Endothelial cell (in vitro differentiated cells): ENCODE data around the gene REXO5. TPM values are rescaled to one million over a fixed set of nuclear protein-coding genes. Genes with fewer than 3 reads are reported as not detected.

ENCODE experiments used
- DNase-seq: peaks from one replicate; pipeline ENCODE4 v3.0.0; 2021; ENCODE audit warnings: low spot score
- H3K27ac Mint-ChIP-seq: one replicate; pipeline ENCODE4 v1.8.0; 2021; ENCODE audit warnings: mixed read lengths, inconsistent platforms; ENCODE audit not compliant: unreplicated experiment
- H3K27me3 Mint-ChIP-seq: one replicate; pipeline ENCODE4 v1.8.0; 2021; ENCODE audit warnings: mild to moderate bottlenecking, moderate library complexity, mixed read lengths, inconsistent platforms; ENCODE audit not compliant: unreplicated experiment
- H3K36me3 Mint-ChIP-seq: one replicate; pipeline ENCODE4 v1.8.0; 2021; ENCODE audit warnings: mild to moderate bottlenecking, low read depth, mixed read lengths, inconsistent platforms; ENCODE audit not compliant: unreplicated experiment
- H3K4me1 Mint-ChIP-seq: one replicate; pipeline ENCODE4 v1.8.0; 2021; ENCODE audit warnings: mild to moderate bottlenecking, mixed read lengths, inconsistent platforms; ENCODE audit not compliant: unreplicated experiment
- H3K4me3 Mint-ChIP-seq: one replicate; pipeline ENCODE4 v1.8.0; 2021; ENCODE audit warnings: mild to moderate bottlenecking, mixed read lengths, inconsistent platforms; ENCODE audit not compliant: unreplicated experiment
- H3K9me3 Mint-ChIP-seq: one replicate; pipeline ENCODE4 v1.8.0; 2021; ENCODE audit warnings: mixed read lengths, inconsistent platforms; ENCODE audit not compliant: unreplicated experiment
- CTCF ChIP-seq: fragments of 200-600 bp; sonication (generic); IDR thresholded peaks from one replicate; pipeline ENCODE4 v1.5.0; 2021; ENCODE audit warnings: antibody characterized with exemption; ENCODE audit not compliant: unreplicated experiment
- total RNA-seq: library from RNA; stranded (reverse); fragmentation: NEBNext Ultra II Directional; extraction: Animal tissue kit (Norgen Biotek cat#: 25700); gene quantifications from one replicate; pipeline ENCODE4 v1.2.1, GENCODE V29; 2021; ENCODE audit not compliant: unreplicated experiment

Gene REXO5
- total RNA-seq, 1 donor from 2014 or later: 2.4 TPM

DNA sequence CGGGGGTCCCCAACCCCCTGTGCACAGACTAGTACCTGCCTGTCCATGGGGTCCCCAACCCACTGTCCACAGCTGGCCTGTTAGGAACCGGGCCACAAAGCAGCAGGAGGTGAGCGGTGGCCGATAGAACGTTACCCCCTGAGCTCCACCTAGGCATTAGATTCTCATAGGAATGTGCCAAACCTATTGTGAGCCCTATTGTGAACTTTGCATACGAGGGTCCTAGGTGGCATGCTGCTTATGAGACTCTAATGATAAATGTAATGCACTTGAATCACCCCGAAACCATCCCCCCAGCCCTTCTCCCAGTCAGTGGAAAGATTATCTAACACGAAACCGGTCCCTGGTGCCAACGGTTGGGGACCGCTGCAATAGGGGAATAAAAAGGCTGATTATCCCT, 1.5 kb downstream of the REXO5 start:
- no peaks in the 10 kb centered on the region for H3K36me3 Mint-ChIP-seq
- DNase-seq: no peak
- H3K27me3 Mint-ChIP-seq: peaks cover 8% of the 10 kb centered on the region
- no peak for TF ChIP-seq CTCF
- peak overlapping the region; percentile 97 for H3K4me3 Mint-ChIP-seq
- no peak overlapping the region for H3K27ac Mint-ChIP-seq
- H3K9me3 Mint-ChIP-seq: no peaks in the 10 kb centered on the region
- H3K4me1 Mint-ChIP-seq: peaks cover 10% of the 10 kb centered on the region

DNA sequence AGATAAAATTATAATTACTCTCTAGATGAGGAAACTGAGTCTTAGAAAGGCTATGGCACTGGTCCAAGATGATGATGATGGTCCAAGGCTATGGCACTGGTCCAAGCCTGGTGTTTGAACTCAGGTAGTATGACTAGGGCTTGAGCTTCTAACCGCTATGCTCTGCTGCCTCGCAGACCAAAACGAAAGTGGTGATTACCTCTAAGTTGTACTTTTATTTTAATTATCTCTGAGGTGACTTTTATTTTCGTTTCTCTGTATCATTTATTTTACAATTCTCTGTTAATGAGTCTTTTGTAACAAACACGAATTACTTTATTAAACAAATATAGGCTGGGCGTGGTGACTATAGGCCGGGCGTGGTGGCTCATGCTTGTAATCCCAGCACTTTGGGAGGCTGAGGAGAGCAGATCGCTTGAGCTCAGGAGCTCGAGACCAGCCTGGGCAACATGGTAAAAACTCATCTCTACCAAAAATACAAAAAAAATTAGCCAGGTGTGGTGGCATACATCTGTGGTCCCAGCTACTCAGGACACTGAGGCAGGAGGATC, 5.6 kb downstream of the REXO5 start:
- Mint-ChIP-seq H3K4me3 (no peak overlapping the region), H3K4me1 (peaks cover 2% of the 10 kb centered on the region), H3K36me3 (no peaks in the 10 kb centered on the region), H3K9me3 (no peaks in the 10 kb centered on the region), H3K27ac (no peak overlapping the region), H3K27me3 (peaks cover 3% of the 10 kb centered on the region)
- no peak for DNase-seq
- TF ChIP-seq CTCF: no peak

DNA sequence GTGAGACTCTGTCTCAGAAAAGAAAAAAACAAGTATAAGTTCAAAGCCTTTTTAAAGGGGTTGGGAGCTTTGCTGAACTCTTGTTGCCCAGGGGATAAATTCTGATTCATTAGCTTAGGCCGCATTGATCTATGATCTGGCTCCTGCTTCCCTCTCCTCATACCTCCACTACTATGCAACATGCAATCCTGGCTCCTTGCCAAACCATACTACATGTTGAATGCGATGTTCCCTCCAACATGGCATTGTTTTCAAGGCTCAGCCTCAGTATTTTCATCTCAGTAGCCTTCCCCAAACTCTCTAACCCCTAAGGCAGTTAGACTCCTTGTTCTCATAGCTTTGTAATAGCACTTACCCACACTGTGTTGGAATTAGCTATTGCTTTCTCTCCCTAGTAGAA, 6.2 kb downstream of the REXO5 start:
- H3K27me3 Mint-ChIP-seq: peaks cover 3% of the 10 kb centered on the region
- no peaks in the 10 kb centered on the region for H3K36me3 Mint-ChIP-seq
- DNase-seq: no peak
- no peak overlapping the region for H3K4me3 Mint-ChIP-seq
- no peaks in the 10 kb centered on the region for H3K9me3 Mint-ChIP-seq
- peaks cover 2% of the 10 kb centered on the region for H3K4me1 Mint-ChIP-seq
- TF ChIP-seq CTCF: no peak
- no peak overlapping the region for H3K27ac Mint-ChIP-seq

GRCh38 chr16:20814784-20815183, 8.5 kb downstream of the REXO5 start:
- Mint-ChIP-seq H3K27ac (no peak overlapping the region), H3K4me3 (no peak overlapping the region)

More at GRCh38 chr16:20814784-20815183, 8.5 kb downstream of the REXO5 start:
- Mint-ChIP-seq H3K27me3 (peaks cover 3% of the 10 kb centered on the region), H3K36me3 (no peaks in the 10 kb centered on the region), H3K9me3 (no peaks in the 10 kb centered on the region), H3K4me1 (no peaks in the 10 kb centered on the region)
- TF ChIP-seq CTCF: no peak
- no peak for DNase-seq
